Uterus (tissue), 2 donors: ENCODE results near the gene EHMT1.

ENCODE experiments used
- POLR2A ChIP-seq, 2 donors: fragments of 450-650 bp; IDR thresholded peaks; one replicate each; pipeline ENCODE4 v1.6.1; 2016; ENCODE audit warnings: antibody characterized with exemption in 2 of 2, mild to moderate bottlenecking in 1 of 2, moderate library complexity in 1 of 2
- TF ChIP-seq, protein P1 (sequence below), 4 experiments: fragments of 200-600 bp in 2 of 4; fragments of 450-650 bp in 2 of 4; sonication (generic) in 2 of 4; IDR thresholded peaks; one replicate each; pipeline ENCODE4 v1.5.1; 2016 to 2019; ENCODE audit warnings: antibody characterized with exemption in 4 of 4, mild to moderate bottlenecking in 2 of 4, moderate library complexity in 1 of 4

GRCh38 chr9:137843355-137843754 is 224.6 kb downstream of the EHMT1 start:
- TF ChIP-seq, protein P1, sequence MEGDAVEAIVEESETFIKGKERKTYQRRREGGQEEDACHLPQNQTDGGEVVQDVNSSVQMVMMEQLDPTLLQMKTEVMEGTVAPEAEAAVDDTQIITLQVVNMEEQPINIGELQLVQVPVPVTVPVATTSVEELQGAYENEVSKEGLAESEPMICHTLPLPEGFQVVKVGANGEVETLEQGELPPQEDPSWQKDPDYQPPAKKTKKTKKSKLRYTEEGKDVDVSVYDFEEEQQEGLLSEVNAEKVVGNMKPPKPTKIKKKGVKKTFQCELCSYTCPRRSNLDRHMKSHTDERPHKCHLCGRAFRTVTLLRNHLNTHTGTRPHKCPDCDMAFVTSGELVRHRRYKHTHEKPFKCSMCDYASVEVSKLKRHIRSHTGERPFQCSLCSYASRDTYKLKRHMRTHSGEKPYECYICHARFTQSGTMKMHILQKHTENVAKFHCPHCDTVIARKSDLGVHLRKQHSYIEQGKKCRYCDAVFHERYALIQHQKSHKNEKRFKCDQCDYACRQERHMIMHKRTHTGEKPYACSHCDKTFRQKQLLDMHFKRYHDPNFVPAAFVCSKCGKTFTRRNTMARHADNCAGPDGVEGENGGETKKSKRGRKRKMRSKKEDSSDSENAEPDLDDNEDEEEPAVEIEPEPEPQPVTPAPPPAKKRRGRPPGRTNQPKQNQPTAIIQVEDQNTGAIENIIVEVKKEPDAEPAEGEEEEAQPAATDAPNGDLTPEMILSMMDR (IDR thresholded peaks at IDR 0.05) = no peak
- TF ChIP-seq POLR2A (IDR thresholded peaks at IDR 0.05) = no peak
